Esophagus (tissue), 2 donors: ENCODE data around the gene AMIGO2. TPM values are rescaled to one million over a fixed set of nuclear protein-coding genes. Genes with fewer than 3 reads are reported as not detected.

Source experiments
- H3K27ac ChIP-seq, 2 donors: one replicate each; pipeline ENCODE4 v1.5.1; 2013; ENCODE audit warnings: low read depth in 2 of 2, mild to moderate bottlenecking in 2 of 2, inconsistent platforms in 1 of 2, low read length in 1 of 2, moderate library complexity in 1 of 2
- H3K27me3 ChIP-seq, 2 donors: one replicate each; pipeline ENCODE4 v1.6.1; 2013; ENCODE audit warnings: low read length in 2 of 2, control low read depth in 1 of 2, mild to moderate bottlenecking in 1 of 2; ENCODE audit not compliant: insufficient read depth in 2 of 2, control insufficient read depth in 1 of 2
- H3K36me3 ChIP-seq, 2 donors: one replicate each; pipeline ENCODE4 v1.6.1; 2013; ENCODE audit warnings: low read length in 1 of 2; ENCODE audit not compliant: control insufficient read depth in 2 of 2, insufficient read depth in 2 of 2
- H3K4me1 ChIP-seq, 2 donors: one replicate each; pipeline ENCODE4 v1.6.1; 2013; ENCODE audit warnings: low read length in 1 of 2; ENCODE audit not compliant: control insufficient read depth in 2 of 2, insufficient read depth in 2 of 2
- H3K4me3 ChIP-seq, 2 donors: one replicate each; pipeline ENCODE4 v1.5.1; 2013; ENCODE audit warnings: low read length in 2 of 2, mild to moderate bottlenecking in 2 of 2, low read depth in 1 of 2, moderate library complexity in 1 of 2
- H3K9me3 ChIP-seq, 2 donors: one replicate each; pipeline ENCODE4 v1.6.1; 2013; ENCODE audit warnings: mild to moderate bottlenecking in 2 of 2, low read depth in 1 of 2, low read length in 1 of 2, moderate library complexity in 1 of 2; ENCODE audit not compliant: control insufficient read depth in 2 of 2, insufficient read depth in 1 of 2
- WGBS, 2 donors: extraction: QIAGEN DNeasy Blood & Tissue Kit; methylation state at CpG; one replicate each; pipeline ENCODE4 v1.1.7; 2013; 5-methylcytosine and 5-hydroxymethylcytosine counted together
- polyA plus RNA-seq, 2 donors: library from polyadenylated mRNA; stranded (reverse); fragments of 200-250 nt; gene quantifications; one replicate each; pipeline ENCODE4 v1.2.3, GENCODE V29; 2013
- donor health status: healthy with polysubstance abuse.
- donor health status: Bipolar disorder and iron deficiency.

AMIGO2 gene
- polyA plus RNA-seq, 2 donors = 1.5 to 2.2 TPM

GRCh38 chr12:47041327-47041726 is 38.4 kb downstream of the AMIGO2 start:
- Histone ChIP-seq H3K36me3 (no peaks in the 10 kb centered on the region), H3K4me3 (no peak overlapping the region), H3K9me3 (no peaks in the 10 kb centered on the region), H3K27me3 (no peaks in the 10 kb centered on the region), H3K4me1 (no peaks in the 10 kb centered on the region), H3K27ac (no peak overlapping the region)
- 77 to 78% methylated on average over 4 of the region's 4 CpGs for WGBS, 2 donors

GRCh38 chr12:47039756-47040155 is 40.0 kb downstream of the AMIGO2 start:
- Histone ChIP-seq H3K36me3 (no peaks in the 10 kb centered on the region), H3K27me3 (no peaks in the 10 kb centered on the region), H3K4me1 (no peaks in the 10 kb centered on the region), H3K4me3 (no peak overlapping the region), H3K9me3 (no peaks in the 10 kb centered on the region), H3K27ac (no peak overlapping the region)
- WGBS, 2 donors = 75 to 80% methylated on average over 1 of the region's 1 CpG

GRCh38 chr12:47039079-47039478 is 40.7 kb downstream of the AMIGO2 start:
- Histone ChIP-seq H3K4me3 (no peak overlapping the region), H3K36me3 (no peaks in the 10 kb centered on the region), H3K4me1 (no peaks in the 10 kb centered on the region), H3K27me3 (no peaks in the 10 kb centered on the region), H3K9me3 (no peaks in the 10 kb centered on the region), H3K27ac (no peak overlapping the region)
- WGBS, 2 donors = 71 to 80% methylated on average over 2 of the region's 2 CpGs

GRCh38 chr12:47038270-47038748 is 41.5 kb downstream of the AMIGO2 start:
- Histone ChIP-seq H3K9me3 (no peaks in the 10 kb centered on the region), H3K27me3 (no peaks in the 10 kb centered on the region), H3K4me1 (no peaks in the 10 kb centered on the region), H3K36me3 (no peaks in the 10 kb centered on the region), H3K27ac (no peak overlapping the region), H3K4me3 (no peak overlapping the region)
- 70 to 86% methylated on average over 1 of the region's 1 CpG for WGBS, 2 donors

- Histone ChIP-seq H3K9me3 (no peaks in the 10 kb centered on the region), H3K27me3 (no peaks in the 10 kb centered on the region), H3K4me1 (no peaks in the 10 kb centered on the region), H3K4me3 (no peak overlapping the region), H3K36me3 (no peaks in the 10 kb centered on the region), H3K27ac (no peak overlapping the region)
- 77 to 90% methylated on average over 3 of the region's 3 CpGs for WGBS, 2 donors
Observed at GRCh38 chr12:47035484-47035883, 44.3 kb downstream of the AMIGO2 start.

GRCh38 chr12:47034661-47035060 is 45.1 kb downstream of the AMIGO2 start:
- Histone ChIP-seq H3K27ac (no peak overlapping the region), H3K4me3 (no peak overlapping the region), H3K36me3 (no peaks in the 10 kb centered on the region), H3K9me3 (no peaks in the 10 kb centered on the region), H3K4me1 (no peaks in the 10 kb centered on the region), H3K27me3 (no peaks in the 10 kb centered on the region)
- 76 to 82% methylated on average over 2 of the region's 2 CpGs for WGBS, 2 donors

- Histone ChIP-seq H3K9me3 (no peaks in the 10 kb centered on the region), H3K27ac (no peak overlapping the region), H3K4me3 (no peak overlapping the region), H3K36me3 (no peaks in the 10 kb centered on the region), H3K27me3 (no peaks in the 10 kb centered on the region), H3K4me1 (no peaks in the 10 kb centered on the region)
- 81 to 85% methylated on average over 5 of the region's 5 CpGs for WGBS, 2 donors
Observed at GRCh38 chr12:47033789-47034555, 45.8 kb downstream of the AMIGO2 start.

GRCh38 chr12:47033081-47033480 is 46.7 kb downstream of the AMIGO2 start:
- no peaks in the 10 kb centered on the region for H3K9me3 ChIP-seq
- no peaks in the 10 kb centered on the region for H3K27me3 ChIP-seq
- H3K4me1 ChIP-seq = no peaks in the 10 kb centered on the region
- H3K4me3 ChIP-seq = no peak overlapping the region
- 54 to 57% methylated on average over 5 of the region's 5 CpGs for WGBS, 2 donors
- no peaks in the 10 kb centered on the region for H3K36me3 ChIP-seq
- H3K27ac ChIP-seq = no peak overlapping the region

GRCh38 chr12:47032644-47033043 is 47.1 kb downstream of the AMIGO2 start:
- 0 to 10% methylated on average over 1 of the region's 1 CpG for WGBS, 2 donors
- Histone ChIP-seq H3K36me3 (no peaks in the 10 kb centered on the region), H3K27ac (no peak overlapping the region), H3K9me3 (no peaks in the 10 kb centered on the region), H3K4me1 (no peaks in the 10 kb centered on the region), H3K4me3 (no peak overlapping the region), H3K27me3 (no peaks in the 10 kb centered on the region)

GRCh38 chr12:47029903-47030302 is 49.9 kb downstream of the AMIGO2 start:
- no peak overlapping the region for H3K27ac ChIP-seq
- no peaks in the 10 kb centered on the region for H3K27me3 ChIP-seq
- H3K9me3 ChIP-seq = no peaks in the 10 kb centered on the region
- no peak overlapping the region for H3K4me3 ChIP-seq
- 94 to 96% methylated on average over 2 of the region's 2 CpGs for WGBS, 2 donors
- H3K36me3 ChIP-seq = no peaks in the 10 kb centered on the region
- H3K4me1 ChIP-seq = no peaks in the 10 kb centered on the region
